Tibial nerve (tissue), 4 donors: ENCODE measurements around the gene UBE2L3.

Experiments used
- EP300 ChIP-seq, 2 donors: sonication (generic); formaldehyde crosslinking; IDR thresholded peaks; one replicate each; pipeline ENCODE4 v1.6.1; 2017; ENCODE audit warnings: antibody characterized with exemption in 2 of 2, mild to moderate bottlenecking in 1 of 2
- TF ChIP-seq, protein P1 (sequence below), 5 experiments: fragments of 200-600 bp in 3 of 5; fragments of 450-650 bp in 2 of 5; sonication (generic) in 3 of 5; IDR thresholded peaks; one replicate each; pipeline ENCODE4 v1.5.1; 2016 to 2019; ENCODE audit warnings: antibody characterized with exemption in 5 of 5, mild to moderate bottlenecking in 3 of 5, moderate library complexity in 2 of 5

DNA sequence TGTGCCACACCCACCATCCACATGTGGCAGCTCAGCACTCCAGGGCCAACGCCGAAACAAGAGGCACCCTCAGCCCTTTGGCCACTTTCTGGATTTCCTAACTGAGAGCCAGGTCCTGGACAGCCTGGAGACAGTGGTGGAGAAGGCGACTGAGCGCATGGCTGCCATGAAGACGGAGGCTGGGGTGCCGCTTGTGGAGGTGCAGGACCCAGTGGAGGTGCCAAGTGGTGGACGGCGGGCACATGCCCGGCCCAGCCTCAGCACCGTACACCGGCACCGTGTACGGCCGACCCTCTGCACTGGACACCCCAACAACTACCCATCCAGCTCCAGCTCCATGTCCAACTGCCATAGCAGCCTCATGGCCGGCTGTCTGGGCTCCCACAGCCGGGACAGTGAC is 66.6 kb downstream of the UBE2L3 start:
- TF ChIP-seq, protein P1, sequence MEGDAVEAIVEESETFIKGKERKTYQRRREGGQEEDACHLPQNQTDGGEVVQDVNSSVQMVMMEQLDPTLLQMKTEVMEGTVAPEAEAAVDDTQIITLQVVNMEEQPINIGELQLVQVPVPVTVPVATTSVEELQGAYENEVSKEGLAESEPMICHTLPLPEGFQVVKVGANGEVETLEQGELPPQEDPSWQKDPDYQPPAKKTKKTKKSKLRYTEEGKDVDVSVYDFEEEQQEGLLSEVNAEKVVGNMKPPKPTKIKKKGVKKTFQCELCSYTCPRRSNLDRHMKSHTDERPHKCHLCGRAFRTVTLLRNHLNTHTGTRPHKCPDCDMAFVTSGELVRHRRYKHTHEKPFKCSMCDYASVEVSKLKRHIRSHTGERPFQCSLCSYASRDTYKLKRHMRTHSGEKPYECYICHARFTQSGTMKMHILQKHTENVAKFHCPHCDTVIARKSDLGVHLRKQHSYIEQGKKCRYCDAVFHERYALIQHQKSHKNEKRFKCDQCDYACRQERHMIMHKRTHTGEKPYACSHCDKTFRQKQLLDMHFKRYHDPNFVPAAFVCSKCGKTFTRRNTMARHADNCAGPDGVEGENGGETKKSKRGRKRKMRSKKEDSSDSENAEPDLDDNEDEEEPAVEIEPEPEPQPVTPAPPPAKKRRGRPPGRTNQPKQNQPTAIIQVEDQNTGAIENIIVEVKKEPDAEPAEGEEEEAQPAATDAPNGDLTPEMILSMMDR (IDR thresholded peaks at IDR 0.05) = no peak
- TF ChIP-seq EP300 (IDR thresholded peaks at IDR 0.05) = no peak
